Neural crest cell (in vitro differentiated cells): Measurements from ENCODE around the gene CUX1. TPM values are rescaled to one million over a fixed set of nuclear protein-coding genes. Genes with fewer than 3 reads are reported as not detected.
A peak's percentile ranks its signal among the peaks of the same experiment; 100 is the strongest.

ENCODE experiments used
- DNase-seq: peaks from one replicate; pipeline ENCODE4 v3.0.0; 2021; ENCODE audit warnings: low read depth, mixed read lengths, low spot score
- H3K27ac Mint-ChIP-seq: one replicate; pipeline ENCODE4 v1.8.0; 2021; ENCODE audit warnings: mild to moderate bottlenecking, mixed read lengths; ENCODE audit not compliant: unreplicated experiment
- H3K27me3 Mint-ChIP-seq: 2 replicates; pipeline ENCODE4 v1.8.0; 2021; ENCODE audit warnings: low read depth, mild to moderate bottlenecking, mixed read lengths
- H3K36me3 Mint-ChIP-seq: 2 replicates; pipeline ENCODE4 v1.8.0; 2021; ENCODE audit warnings: low read depth, mild to moderate bottlenecking, mixed read lengths
- H3K4me1 Mint-ChIP-seq: 2 replicates; pipeline ENCODE4 v1.8.0; 2021; ENCODE audit warnings: mixed read lengths
- H3K4me3 Mint-ChIP-seq: one replicate; pipeline ENCODE4 v1.8.0; 2021; ENCODE audit warnings: mild to moderate bottlenecking, mixed read lengths
- H3K9me3 Mint-ChIP-seq: 2 replicates; pipeline ENCODE4 v1.8.0; 2021; ENCODE audit warnings: mixed read lengths
- CTCF ChIP-seq: fragments of 200-600 bp; sonication (generic); conservative IDR thresholded peaks from 2 replicates; pipeline ENCODE4 v1.5.0; 2021; ENCODE audit warnings: antibody characterized with exemption, mild to moderate bottlenecking
- total RNA-seq: library from RNA; stranded (reverse); gene quantifications from 2 replicates; pipeline ENCODE4 v1.2.1, GENCODE V29; 2021

Gene CUX1
- total RNA-seq, 1 donor from 2014 or later: 60.0 TPM

GRCh38 chr7:101952355-101953247, 135.2 kb downstream of the CUX1 start:
- DNase-seq: no peak
- no peaks in the 10 kb centered on the region for H3K27me3 Mint-ChIP-seq
- H3K36me3 Mint-ChIP-seq: no peaks in the 10 kb centered on the region
- no peak for TF ChIP-seq CTCF
- no peak overlapping the region for H3K4me3 Mint-ChIP-seq
- H3K27ac Mint-ChIP-seq: peak overlapping the region; percentile 6
- no peaks in the 10 kb centered on the region for H3K9me3 Mint-ChIP-seq
- H3K4me1 Mint-ChIP-seq: peaks cover 19% of the 10 kb centered on the region

- peaks cover 11% of the 10 kb centered on the region for H3K4me1 Mint-ChIP-seq
- no peak overlapping the region for H3K27ac Mint-ChIP-seq
- H3K27me3 Mint-ChIP-seq: no peaks in the 10 kb centered on the region
- DNase-seq: no peak
- TF ChIP-seq CTCF: no peak
- no peaks in the 10 kb centered on the region for H3K36me3 Mint-ChIP-seq
- H3K9me3 Mint-ChIP-seq: no peaks in the 10 kb centered on the region
- H3K4me3 Mint-ChIP-seq: no peak overlapping the region
Measured at GRCh38 chr7:101953248-101953819, 135.9 kb downstream of the CUX1 start.

GRCh38 chr7:101954499-101954898, 137.1 kb downstream of the CUX1 start:
- TF ChIP-seq CTCF: no peak
- H3K27ac Mint-ChIP-seq: no peak overlapping the region
- no peak for DNase-seq
- H3K4me3 Mint-ChIP-seq: no peak overlapping the region
- no peaks in the 10 kb centered on the region for H3K36me3 Mint-ChIP-seq
- H3K27me3 Mint-ChIP-seq: no peaks in the 10 kb centered on the region
- H3K4me1 Mint-ChIP-seq: peaks cover 10% of the 10 kb centered on the region
- H3K9me3 Mint-ChIP-seq: no peaks in the 10 kb centered on the region

GRCh38 chr7:101956130-101956529, 138.7 kb downstream of the CUX1 start:
- no peak for TF ChIP-seq CTCF
- H3K9me3 Mint-ChIP-seq: no peaks in the 10 kb centered on the region
- no peak overlapping the region for H3K27ac Mint-ChIP-seq
- H3K4me3 Mint-ChIP-seq: no peak overlapping the region
- H3K27me3 Mint-ChIP-seq: no peaks in the 10 kb centered on the region
- H3K4me1 Mint-ChIP-seq: peaks cover 5% of the 10 kb centered on the region
- no peak for DNase-seq
- H3K36me3 Mint-ChIP-seq: no peaks in the 10 kb centered on the region

- H3K9me3 Mint-ChIP-seq: no peaks in the 10 kb centered on the region
- no peak overlapping the region for H3K27ac Mint-ChIP-seq
- H3K36me3 Mint-ChIP-seq: no peaks in the 10 kb centered on the region
- H3K4me1 Mint-ChIP-seq: peaks cover 5% of the 10 kb centered on the region
- H3K4me3 Mint-ChIP-seq: no peak overlapping the region
- H3K27me3 Mint-ChIP-seq: no peaks in the 10 kb centered on the region
- DNase-seq: no peak
- TF ChIP-seq CTCF: no peak
Measured at GRCh38 chr7:101957744-101958525, 140.5 kb downstream of the CUX1 start.
